GM04503 (cell line): ENCODE results near the gene IL3.

Experiments used
- DNase-seq: peaks from one replicate; pipeline ENCODE4 v3.0.0-alpha.2; 2012; ENCODE audit warnings: low read depth

The IL3 gene

GRCh38 chr5:132060501-132061161, at the start of gene IL3:
Gene IL3 (plus strand): TSS chr5:132060655. CDS start chr5:132060707, 52 bp downstream.
- DNase-seq, result no peak

- no peak for DNase-seq
Measured at GRCh38 chr5:132010989-132011621, 49.4 kb upstream of the IL3 start.

- DNase-seq, result no peak
Measured at GRCh38 chr5:132011622-132012343, 48.7 kb upstream of the IL3 start, which contains the start of gene ACSL6. Gene ACSL6 (minus strand): TSS chr5:132011658. CDS start chr5:132011553, 105 bp downstream.

- DNase-seq, result no peak
Measured at GRCh38 chr5:132012371-132013005, 48.0 kb upstream of the IL3 start.

GRCh38 chr5:132013006-132013689, 47.3 kb upstream of the IL3 start:
- DNase-seq, result no peak

- DNase-seq, result no peak
Measured at GRCh38 chr5:132013711-132014110, 46.7 kb upstream of the IL3 start.

GRCh38 chr5:132016721-132017250, 43.7 kb upstream of the IL3 start:
- no peak for DNase-seq

GRCh38 chr5:132017316-132017715, 43.1 kb upstream of the IL3 start:
- DNase-seq, result no peak

GRCh38 chr5:132017738-132018625, 42.5 kb upstream of the IL3 start:
- DNase-seq, result no peak

- no peak for DNase-seq
Measured at GRCh38 chr5:132019337-132019736, 41.1 kb upstream of the IL3 start.

- no peak for DNase-seq
Measured at GRCh38 chr5:132019857-132020555, 40.4 kb upstream of the IL3 start.

- DNase-seq, result no peak
Measured at GRCh38 chr5:132020568-132021339, 39.7 kb upstream of the IL3 start.

GRCh38 chr5:132021654-132022053, 38.8 kb upstream of the IL3 start:
- no peak for DNase-seq

GRCh38 chr5:132022737-132023136, 37.7 kb upstream of the IL3 start:
- no peak for DNase-seq

- no peak for DNase-seq
Measured at GRCh38 chr5:132023258-132024116, 37.0 kb upstream of the IL3 start.

GRCh38 chr5:132024117-132024435, 36.4 kb upstream of the IL3 start:
- no peak for DNase-seq

GRCh38 chr5:132024789-132025402, 35.6 kb upstream of the IL3 start:
- no peak for DNase-seq

- DNase-seq, result no peak
Measured at GRCh38 chr5:132025403-132025971, 35.0 kb upstream of the IL3 start.
